DMS53 treated with DMSO at 0.1 percent for 48 hours (cell line): Measurements from ENCODE around the gene P2RX2.

Source experiments
- DNase-seq: peaks from one replicate; lab custom pipeline; 2025; ENCODE audit not compliant: unreplicated experiment; lab: John Stamatoyannopoulos, UW

The P2RX2 gene

DNA sequence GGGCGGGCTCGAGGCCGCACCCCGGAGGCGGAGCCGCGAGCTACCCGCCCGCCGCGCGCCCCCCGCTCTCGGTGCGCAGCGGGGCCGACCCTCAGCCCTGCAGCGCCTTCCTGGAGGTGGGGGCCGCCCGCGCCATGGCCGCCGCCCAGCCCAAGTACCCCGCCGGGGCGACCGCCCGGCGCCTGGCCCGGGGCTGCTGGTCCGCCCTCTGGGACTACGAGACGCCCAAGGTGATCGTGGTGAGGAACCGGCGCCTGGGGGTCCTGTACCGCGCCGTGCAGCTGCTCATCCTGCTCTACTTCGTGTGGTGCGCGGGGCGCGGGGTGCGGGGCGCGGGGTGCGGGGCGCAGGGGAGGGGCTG, at the start of gene P2RX2:
TSS of gene P2RX2 (plus strand) at position 94 of the 361 bp plus-strand sequence. CDS start at position 135, 41 bp downstream.
- DNase-seq = no peak

DNA sequence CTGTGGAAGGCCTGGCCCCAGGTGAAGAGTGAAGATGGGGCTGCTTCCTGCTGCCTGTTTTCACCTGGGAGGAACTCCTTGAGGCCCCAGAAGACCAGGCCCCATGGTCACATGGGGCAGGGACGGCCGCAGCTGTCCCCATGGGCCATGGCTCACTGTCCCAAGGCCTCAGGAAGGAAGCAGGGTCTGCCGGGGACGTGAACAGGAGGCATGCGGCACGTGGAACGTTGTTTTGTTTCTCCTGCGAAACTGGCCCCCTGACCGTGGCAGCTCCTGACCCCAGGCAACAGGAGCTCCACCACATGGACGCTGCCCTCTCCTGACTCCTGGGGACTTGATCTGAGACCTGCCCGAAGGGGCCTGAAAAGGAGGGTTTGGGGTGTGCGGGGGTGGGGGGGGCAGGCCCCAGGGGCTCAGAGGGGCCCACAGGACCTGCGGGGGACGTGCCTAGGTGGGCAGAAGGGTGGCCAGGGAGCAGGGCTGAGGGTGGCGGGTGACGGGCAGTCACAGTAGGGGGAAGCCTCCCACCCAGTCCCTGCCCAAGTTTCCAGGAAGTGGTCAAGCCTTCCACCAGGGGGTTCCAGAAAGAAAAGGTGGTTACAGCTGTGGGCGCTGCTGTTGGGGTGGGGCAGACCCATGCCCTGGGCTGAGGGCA, 49.6 kb upstream of the P2RX2 start:
- DNase-seq = no peak

DNA sequence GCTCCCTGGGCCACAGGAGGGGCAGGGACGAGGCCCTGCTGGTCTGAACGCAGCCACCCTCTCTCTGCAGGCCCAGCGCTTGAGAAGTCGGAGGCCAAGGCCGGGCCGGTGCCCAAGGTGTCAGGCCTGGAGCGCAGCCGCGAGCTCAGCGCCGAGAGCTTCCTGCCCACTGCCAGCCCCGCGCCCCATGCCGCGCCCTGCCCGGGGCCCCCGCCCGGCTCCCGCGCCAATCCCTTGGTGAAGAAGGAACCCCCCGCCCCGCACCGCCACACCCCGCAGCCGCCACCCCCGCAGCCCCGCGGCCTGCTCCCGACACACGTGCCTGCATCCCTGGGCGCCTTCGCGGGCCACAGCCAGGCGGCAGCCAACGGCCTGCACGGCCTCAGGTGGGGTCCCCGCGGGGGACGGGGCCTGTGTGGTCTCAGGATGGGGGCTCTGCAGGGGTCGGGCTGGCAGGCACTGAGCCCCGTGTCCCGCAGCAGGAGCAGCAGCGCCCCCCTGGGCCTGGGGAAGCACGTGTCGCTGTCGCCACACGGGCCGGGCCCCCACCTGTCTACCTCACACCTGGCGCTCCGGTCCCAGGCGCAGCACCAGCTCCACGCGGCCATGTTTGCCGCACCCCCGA, 48.6 kb upstream of the P2RX2 start:
- no peak for DNase-seq

DNA sequence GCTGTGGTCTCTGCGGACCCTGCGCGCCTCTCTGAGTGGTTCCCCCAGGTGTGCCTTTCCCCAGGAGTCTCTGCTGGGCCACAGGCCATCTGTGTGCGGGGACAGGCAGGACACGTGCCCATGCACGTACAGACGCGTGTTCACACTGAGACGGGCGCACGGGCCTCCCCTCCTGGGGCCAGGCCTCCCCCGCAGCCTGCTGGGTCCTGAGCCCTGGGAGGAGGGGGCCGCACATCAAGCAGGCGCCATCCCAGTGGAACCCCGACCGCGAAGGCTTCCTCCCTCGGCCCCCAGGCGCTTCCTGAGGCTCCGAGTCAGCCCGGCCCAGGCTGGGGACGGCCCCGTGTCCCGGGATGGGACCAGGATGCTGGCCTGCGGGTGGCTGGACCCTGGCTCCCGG, 47.9 kb upstream of the P2RX2 start:
- no peak for DNase-seq

DNA sequence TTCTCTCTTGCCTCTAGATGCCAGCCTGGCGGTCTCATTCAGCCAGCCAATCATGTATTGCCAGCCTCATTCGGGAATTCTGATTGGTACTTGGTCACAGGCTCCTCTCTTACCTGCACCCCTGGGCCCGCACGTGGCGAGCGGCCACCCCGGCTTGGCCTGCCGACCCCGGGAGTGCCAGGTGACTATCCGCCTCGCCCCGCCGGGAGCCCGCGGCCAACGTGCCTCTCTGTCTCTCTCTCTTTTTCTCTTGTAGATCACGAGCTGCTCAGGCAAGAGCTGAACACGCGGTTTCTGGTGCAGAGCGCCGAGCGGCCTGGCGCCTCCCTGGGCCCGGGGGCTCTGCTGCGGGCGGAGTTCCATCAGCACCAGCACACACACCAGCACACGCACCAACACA, 47.5 kb upstream of the P2RX2 start:
- DNase-seq = no peak

DNA sequence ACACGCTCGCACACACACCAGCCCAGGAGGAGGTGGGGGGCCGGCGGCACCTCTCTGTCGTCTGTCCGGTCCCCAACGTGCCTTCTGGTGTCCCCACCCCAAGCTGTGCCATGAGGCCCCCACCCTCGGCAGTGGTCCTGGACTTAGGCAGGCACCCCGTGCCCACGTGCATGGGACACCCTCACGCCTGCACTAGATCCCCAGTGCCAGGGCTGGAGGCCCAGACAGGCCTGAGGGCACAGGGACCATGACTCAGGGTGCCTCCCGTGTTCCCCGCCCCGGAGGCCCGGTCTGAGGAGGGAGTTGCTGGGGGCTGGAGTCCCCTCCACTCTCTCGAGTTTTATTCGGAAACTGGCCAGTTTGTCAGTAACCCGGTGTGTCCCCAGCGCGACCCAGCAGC, 47.0 kb upstream of the P2RX2 start:
- DNase-seq = no peak

DNA sequence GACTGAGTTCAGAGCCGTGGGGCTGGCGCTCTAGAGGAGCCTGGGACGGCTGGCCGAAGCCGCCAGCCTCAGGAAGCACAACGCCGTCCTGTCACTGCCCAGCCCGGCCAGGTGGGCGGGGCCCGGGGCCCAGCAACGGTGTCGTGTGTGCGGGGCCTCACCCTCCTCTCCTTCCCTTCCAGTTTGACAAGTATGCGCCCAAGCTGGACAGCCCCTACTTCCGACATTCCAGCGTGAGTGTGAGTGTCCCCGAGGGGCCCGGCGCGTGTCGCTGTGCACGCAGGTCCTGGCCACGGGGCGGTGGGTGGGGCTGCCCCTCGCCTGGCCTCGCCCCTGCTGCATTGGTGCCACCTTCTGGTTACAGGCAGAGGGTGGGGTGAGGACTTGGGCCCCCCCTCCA, 46.5 kb upstream of the P2RX2 start:
- no peak for DNase-seq

DNA sequence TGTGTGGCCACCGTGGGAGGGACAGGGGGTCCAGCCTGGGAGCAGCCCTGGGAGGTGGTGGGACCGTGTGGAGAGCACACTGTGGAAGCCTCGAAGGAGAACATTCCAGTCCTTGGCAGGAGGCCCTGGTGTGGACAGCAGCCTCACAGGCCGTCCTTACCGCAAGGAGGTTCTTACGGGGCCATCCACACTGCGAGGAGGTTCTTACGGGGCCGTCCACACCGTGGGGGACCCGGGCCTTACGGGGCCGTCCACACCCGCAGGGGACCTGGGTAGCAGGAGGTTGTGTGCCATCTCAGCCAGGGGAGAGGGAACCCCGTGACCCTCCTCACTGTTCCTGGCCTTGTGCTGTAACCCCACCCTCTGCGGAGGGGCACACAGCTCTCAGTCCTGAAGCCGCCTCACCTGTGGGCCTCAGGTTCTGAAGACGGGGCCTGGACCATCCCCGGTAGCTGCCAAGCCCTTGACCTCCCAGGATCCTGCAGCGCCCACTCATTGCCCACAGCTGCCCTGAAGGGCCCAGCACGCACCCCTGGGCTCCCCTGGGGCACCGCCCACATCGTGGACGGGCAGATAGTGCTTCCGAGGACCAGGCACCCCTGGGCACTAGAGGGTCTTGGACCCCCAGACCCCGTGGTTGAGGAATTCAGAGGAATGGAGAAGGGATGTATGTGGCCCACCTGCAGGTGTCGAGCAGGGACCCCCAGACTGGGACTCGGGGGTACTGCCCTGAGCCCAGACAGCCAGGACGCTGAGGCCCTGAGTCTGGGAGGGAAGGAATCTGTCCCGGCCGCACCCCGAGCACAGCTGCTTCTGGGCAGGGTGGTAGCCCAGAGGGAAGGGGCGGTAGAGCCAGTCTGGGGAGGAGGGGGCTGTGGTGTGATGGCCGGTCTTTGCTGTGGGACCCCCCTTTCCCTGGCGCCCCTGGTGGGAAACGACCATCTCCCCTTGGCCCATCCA, 45.5 kb upstream of the P2RX2 start:
- no peak for DNase-seq

DNA sequence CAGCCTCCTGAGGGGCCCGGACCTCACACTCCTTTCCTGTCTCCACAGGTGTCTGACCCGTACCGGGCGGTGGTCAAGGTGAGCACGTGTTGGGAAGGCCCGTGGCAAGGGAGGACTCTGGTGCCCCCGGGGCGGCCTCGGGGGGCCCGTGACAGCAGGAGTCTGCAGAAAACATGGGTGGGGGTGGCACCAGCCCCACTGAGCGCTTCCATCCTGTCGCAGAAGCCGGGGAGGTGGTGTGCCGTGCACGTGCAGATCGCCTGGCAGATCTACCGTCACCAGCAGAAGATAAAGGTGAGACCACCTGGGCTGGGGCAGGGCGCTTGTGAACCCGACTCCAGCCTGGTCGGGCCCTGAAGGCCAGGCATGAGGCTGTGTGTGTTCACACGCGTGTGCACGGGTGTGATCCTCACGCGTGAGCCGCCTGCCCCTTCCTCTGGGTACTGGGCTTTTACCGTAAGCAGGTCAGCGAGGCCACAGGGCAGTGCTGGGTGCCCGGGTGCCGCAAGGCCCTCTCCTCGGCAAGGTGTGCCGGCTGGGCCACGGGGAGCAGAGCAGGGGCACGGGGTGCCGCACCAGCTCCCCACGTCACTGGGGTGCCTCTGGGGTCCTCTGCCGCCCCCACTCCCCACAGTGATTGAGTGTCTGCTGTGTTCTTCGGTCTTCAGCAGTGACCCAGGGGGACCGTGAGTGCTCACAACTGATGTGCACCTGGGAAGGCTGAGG, 44.1 kb upstream of the P2RX2 start:
- DNase-seq = no peak

DNA sequence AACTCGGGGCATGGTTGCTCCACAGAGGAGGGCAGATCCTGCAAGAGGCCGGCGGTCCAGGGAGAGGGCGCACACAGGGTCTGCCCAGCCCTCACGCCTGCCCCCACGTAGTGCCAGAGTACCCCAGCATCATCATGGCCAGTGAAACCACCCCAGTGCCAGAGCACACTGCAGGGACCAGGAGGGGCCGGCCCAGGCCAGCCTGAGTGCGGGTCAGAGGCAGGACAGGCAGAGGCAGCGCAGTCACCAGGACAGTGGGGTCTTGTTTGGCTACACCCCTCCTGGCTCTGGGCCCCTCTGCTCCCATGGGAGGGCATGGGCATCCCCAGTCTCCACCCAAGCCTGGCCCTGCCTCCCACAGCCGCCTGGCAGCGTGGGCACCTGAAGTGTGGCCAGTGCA, 42.9 kb upstream of the P2RX2 start:
- DNase-seq = no peak

DNA sequence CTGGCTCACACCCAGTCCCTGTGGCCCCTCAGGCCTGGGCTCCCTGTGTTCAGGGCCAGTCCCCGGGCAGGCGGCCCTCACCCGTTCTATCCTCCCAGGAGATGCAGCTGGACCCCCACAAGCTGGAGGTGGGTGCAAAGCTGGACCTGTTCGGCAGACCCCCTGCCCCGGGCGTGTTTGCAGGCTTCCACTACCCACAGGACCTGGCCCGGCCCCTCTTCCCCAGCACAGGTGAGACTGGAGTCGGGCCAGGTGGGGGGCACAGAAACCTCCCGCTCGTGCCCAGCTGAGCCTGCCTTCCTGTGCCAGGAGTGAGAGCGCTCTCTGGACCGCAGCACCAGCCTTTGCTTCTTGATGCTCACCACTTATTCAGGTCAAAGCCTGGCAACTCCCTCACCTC, 41.9 kb upstream of the P2RX2 start:
- no peak for DNase-seq

DNA sequence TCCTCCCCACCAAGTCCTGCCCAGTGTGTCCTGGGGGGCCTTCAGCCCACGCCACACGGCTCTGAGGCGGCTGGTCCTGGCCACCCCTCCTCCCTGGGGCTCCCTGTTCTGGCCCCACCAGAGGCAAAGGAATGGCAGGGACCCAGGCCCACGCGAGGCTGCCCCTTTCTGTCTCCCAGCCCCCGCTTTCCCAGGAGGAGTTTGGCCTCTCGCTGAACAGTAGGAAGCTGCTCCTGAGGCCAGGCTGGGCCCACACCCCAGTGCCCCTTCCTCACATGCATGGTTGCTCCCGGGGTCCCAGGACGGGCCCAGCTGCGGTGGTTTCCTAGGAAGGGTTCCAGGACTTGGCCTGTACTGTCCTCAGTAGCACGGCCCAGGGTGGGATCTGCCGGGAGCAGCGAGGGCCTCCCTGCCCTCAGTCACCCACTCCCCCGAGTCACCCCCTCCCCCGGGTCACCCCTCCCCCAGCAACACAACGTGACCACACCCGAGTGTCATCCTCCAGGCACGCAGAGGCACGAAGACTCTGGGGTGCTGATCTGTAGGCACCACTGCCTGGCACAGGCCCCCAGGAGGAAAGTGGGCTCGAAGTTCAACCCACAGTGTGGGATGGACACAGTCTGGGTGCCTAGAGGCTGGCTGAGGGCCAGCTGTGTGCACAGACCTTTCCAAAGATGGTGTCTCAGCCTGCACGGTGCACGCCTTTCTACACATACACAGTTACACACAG, 41.2 kb upstream of the P2RX2 start:
- no peak for DNase-seq

DNA sequence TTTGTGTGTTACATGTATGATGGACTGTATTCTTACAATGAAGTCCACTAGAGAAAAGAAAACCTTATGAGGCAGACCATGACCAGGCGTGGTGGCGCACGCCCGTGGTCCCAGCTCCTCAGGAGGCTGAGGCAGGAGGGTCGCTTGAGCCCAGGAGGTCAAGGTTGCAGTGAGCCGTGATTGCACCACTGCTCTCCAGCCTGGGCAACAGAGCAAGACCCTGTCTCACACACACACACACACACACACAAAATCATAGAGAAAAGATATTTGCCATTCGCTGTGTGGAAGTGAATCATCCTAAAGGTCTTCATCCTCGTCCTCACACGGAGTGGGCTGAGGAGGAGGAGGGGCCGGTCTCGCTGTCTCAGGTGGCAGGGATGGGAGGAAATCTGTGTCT, 40.5 kb upstream of the P2RX2 start:
- no peak for DNase-seq

DNA sequence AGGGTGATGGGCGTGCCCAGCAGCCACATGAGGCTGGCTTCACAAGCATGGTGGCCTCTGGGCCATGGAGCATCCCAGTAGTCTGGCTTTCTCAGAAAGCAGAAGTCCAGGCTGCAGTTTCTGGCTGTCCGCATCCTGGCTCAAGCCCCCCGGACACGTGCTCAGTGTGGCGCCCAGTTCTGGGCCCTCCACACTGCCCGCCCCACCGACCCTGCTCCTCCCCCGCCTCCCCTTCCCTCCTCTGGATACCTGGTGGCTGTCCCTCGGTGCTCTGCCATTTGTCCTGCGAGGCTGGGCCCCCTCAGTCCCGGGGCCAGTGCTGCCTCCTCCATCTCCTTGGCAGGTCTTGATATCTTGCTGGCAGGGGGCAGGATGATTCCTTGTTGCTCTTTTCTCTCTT, 39.8 kb upstream of the P2RX2 start:
- DNase-seq = no peak

DNA sequence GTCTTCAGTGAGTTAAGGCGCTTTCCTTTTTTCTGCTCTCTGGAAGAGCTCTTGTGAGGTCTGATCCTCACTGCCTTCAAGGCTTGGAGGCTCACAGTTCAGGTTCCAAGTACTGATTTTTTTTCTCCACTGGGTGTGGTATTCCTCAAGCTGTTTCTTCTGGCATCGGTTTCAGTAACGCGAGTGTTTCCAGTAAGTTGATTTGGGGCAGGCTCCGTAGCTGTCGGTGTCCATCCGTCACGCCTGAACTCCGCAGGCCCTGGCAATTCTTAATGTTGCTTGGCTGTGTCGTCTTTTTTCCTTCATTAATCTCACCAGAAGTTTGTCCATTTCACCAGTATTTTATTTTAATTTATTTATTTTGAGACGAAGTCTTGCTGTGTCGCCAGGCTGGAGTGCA, 38.8 kb upstream of the P2RX2 start:
- DNase-seq = no peak

DNA sequence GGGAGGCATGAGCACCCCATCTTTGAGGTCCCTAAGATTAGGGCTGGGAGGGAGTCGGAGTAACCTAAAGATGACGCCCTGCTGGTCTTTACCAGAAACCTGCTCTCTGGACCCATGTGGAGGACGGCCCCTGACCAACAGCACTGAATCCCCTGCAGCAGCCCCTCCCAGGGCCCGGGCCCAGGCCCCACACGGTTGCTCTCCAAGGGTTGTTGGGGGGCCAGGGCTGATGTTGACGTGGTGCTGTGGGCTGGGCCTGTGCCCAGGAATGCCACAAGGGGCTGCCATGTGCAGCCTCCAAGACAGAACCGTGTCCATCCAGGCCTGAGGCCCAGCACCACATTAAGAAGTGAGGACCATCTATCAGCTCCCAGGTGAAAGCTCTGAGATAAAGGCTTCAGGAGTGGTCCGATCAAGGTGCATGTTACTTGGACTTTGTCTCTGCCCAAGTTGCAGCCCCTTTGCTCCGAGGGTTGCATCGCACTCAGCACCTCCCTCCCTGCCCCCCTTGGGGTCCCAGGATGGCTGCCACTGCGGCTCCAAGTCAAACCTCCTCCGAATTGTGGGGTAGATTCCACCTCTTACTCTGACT, 37.8 kb upstream of the P2RX2 start:
- no peak for DNase-seq

DNA sequence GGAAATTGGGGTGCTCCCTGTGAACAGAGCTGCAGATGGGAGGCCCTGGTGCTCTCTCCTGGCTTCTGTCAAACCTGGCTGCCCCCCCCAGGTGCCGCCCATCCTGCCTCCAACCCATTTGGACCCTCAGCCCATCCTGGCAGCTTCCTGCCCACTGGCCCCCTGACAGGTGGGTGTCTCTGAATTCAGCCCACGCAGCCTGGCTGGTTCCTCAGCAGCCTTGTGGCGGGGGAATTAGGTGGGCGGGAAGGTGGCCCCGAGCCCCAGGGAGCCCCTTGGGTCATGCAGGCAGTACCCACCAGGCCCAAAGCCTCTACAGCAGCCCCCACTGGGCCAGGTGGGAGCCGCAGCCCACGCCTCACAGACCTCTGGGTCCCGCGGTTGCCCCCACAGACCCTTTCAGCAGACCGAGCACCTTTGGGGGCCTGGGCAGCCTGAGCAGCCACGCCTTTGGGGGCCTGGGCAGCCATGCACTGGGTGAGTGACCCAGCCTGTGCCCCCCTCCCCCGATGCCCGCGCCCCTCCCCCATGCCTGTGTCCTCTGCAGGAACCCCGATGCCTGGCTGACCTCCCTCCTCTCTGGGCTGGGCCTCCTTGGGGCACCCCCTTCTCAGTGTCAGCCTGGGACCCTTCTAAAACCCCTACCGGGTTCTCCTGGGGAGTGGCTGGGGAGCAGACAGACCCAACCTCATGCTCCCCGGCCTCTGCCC, 37.1 kb upstream of the P2RX2 start:
- DNase-seq = no peak

DNA sequence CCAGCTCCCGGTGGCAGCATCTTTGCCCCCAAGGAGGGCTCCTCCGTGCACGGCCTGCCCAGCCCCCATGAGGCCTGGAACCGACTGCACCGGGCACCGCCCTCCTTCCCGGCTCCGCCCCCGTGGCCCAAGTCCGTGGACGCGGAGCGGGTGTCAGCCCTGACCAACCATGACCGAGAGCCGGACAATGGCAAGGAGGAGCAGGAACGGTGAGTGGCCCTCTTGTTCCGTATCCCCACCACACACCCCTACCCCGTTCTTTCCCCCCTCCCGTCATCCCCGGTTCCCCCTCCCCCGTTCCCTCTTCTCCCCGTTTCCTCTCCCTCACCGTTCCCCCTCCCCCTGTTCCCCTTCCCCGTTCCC, 36.5 kb upstream of the P2RX2 start:
- DNase-seq = no peak

DNA sequence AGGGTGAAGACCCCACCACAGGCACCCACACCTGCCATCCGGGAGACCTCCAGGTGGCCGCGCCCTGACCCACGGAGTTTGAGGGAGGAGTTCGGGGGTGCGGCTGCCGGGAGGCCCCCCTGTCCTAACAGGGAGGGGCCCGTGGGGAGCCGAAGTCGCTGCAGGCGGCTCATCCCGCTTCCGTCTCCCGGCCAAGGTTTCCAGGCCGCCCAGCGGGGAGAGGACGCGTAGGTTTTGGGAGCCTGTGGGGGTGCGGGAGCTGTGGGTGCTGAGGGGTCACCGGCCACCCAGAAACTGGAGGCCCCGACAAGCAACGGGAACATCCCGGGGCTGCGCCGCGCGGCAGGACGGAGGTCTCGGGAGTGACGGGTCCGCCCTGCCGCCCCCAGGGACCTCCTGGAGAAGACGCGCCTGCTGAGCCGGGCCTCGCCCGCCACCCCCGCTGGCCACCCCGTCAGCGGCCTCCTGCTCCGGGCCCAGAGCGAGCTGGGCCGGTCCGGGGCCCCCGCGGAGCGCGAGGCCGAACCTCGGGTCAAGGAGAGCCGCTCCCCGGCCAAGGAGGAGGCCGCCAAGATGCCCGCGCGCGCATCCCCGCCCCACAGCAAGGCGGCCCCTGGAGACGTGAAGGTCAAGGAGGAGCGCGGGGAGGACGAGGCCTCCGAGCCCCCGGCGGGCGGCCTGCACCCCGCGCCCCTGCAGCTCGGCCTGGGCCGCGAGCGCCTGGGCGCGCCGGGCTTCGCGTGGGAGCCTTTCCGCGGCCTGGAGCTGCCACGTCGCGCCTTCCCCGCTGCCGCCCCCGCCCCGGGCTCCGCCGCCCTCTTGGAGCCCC, 35.8 kb upstream of the P2RX2 start:
- no peak for DNase-seq
